Measurements from ENCODE around the gene MKRN1.

DNA sequence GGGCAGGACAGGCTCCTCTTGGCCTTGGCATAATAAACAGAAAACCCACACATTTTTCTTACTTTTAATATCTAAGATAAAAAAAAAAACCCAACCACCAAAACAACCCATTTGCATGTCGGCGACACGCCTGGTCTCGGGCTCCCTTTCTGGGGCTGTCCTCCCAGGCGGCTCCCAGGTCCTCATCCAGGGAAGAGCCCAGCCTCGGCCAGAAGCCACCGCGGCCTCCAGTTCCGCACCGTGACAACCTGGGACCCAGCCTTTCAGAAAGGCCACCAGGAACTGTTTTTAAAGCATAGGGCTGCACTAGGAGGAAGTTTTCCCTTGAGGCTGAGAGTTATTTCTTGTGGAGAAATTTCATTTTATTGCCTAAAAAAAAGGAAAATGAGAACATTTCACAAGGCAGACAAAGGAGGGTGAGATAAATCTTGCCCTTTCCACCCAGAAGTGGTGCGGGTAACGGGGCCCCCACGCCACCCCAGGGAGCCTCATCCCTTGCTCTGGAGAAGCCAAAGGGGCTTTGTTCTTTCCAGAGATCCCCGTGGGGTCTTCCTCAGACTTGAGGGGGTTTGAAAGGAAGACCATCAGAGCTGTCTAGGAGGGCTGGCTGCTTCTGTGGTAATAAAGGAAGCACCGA is 39.2 kb upstream of the MKRN1 start:
- TF ChIP-seq POLR2A (IDR thresholded peaks at IDR 0.05; ENCODE audit: low read length) (no peak), GATA1 (IDR thresholded peaks at IDR 0.05; ENCODE audit: low read depth, low read length) (no peak)

Measured in erythroblast (primary cell).